PFSK-1 (cell line): ENCODE data around the gene RAD9A.

Experiments used
- FOXP2 ChIP-seq: optimal IDR thresholded peaks from 2 replicates; pipeline ENCODE3; 2011; ENCODE audit warnings: borderline replicate concordance, control low read depth, inconsistent platforms; ENCODE audit not compliant: insufficient read depth; ENCODE audit errors: extremely low read length, extremely low read depth
- POLR2AphosphoS5 ChIP-seq: IDR thresholded peaks from 2 replicates; pipeline ENCODE4 v1.6.1; 2012; ENCODE audit warnings: low read depth, mild to moderate bottlenecking, control low read depth, low read length, moderate library complexity
- SIN3A ChIP-seq: IDR thresholded peaks from 2 replicates; pipeline ENCODE4 v1.6.1; 2012; ENCODE audit warnings: mild to moderate bottlenecking, low read length, moderate library complexity, borderline replicate concordance; ENCODE audit not compliant: insufficient read depth
- TAF1 ChIP-seq: IDR thresholded peaks from 2 replicates; pipeline ENCODE4 v1.6.1; 2012; ENCODE audit warnings: low read length, control low read depth, borderline replicate concordance; ENCODE audit not compliant: insufficient read depth
- TF ChIP-seq, protein P1 (sequence below), 2 experiments: IDR thresholded peaks; 2 replicates each; pipeline versions ENCODE4 v1.6.1 to v1.8.0; 2011 to 2012; ENCODE audit warnings: low read depth in 2 of 2, low read length in 2 of 2, control low read depth in 1 of 2, inconsistent platforms in 1 of 2, mild to moderate bottlenecking in 1 of 2, moderate library complexity in 1 of 2; ENCODE audit not compliant: insufficient read depth in 1 of 2

GRCh38 chr11:67406969-67407687, 15.3 kb downstream of the RAD9A start:
- TF ChIP-seq POLR2AphosphoS5 (no peak), FOXP2 (no peak), TAF1 (no peak), SIN3A (no peak)
- TF ChIP-seq, protein P1, sequence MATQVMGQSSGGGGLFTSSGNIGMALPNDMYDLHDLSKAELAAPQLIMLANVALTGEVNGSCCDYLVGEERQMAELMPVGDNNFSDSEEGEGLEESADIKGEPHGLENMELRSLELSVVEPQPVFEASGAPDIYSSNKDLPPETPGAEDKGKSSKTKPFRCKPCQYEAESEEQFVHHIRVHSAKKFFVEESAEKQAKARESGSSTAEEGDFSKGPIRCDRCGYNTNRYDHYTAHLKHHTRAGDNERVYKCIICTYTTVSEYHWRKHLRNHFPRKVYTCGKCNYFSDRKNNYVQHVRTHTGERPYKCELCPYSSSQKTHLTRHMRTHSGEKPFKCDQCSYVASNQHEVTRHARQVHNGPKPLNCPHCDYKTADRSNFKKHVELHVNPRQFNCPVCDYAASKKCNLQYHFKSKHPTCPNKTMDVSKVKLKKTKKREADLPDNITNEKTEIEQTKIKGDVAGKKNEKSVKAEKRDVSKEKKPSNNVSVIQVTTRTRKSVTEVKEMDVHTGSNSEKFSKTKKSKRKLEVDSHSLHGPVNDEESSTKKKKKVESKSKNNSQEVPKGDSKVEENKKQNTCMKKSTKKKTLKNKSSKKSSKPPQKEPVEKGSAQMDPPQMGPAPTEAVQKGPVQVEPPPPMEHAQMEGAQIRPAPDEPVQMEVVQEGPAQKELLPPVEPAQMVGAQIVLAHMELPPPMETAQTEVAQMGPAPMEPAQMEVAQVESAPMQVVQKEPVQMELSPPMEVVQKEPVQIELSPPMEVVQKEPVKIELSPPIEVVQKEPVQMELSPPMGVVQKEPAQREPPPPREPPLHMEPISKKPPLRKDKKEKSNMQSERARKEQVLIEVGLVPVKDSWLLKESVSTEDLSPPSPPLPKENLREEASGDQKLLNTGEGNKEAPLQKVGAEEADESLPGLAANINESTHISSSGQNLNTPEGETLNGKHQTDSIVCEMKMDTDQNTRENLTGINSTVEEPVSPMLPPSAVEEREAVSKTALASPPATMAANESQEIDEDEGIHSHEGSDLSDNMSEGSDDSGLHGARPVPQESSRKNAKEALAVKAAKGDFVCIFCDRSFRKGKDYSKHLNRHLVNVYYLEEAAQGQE (IDR thresholded peaks at IDR 0.05; ENCODE audit: insufficient read depth in 1 of 2, low read depth in 2 of 2, low read length in 2 of 2): no peak
